ENCODE data around the gene GSTM1.
"Not testable (repeated sequence)": the region's sequence is repeated elsewhere in the genome, so short reads cannot be mapped to it uniquely, and the experiment has no call there.

Gene GSTM1

GRCh38 chr1:109661391-109661790, 26.2 kb upstream of the GSTM1 start:
- DNase-seq: no peak

GRCh38 chr1:109664671-109665070, 22.9 kb upstream of the GSTM1 start:
- no peak for DNase-seq

- DNase-seq: peak; percentile 57
These were observed 20.0 kb upstream of the GSTM1 start, which contains the start of gene GSTM2 for GRCh38 chr1:109667452-109668122. Gene GSTM2 (plus strand): TSS chr1:109668057. CDS start chr1:109668116, 59 bp downstream.

DNA sequence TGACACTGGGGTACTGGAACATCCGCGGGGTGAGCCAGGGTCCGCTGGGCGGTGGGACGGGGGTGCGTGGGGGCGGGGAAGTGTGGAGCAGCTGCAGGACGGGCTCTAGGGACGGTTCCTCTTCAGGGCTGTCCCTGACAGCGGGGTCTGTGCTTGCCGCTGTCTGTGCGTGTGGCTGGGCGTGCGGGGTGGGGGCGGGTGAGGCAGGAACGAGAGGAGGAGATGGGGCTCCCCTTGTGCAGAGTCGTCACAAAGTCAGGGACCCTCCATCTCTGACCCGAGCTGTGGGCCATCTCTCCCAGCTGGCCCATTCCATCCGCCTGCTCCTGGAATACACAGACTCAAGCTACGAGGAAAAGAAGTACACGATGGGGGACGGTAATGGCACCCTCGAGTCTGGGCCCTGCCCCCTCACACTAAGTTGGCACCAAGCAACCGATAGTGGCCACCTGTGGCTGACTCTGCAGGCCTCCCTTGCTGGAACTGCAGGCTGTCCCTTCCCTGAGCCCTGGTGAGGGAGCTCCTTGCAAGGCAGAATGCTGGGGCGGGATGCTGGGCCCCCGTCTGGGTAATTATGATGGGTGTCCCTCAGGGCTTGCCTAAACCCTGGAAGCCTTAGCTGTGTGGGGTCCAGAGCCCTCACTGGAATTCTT, 19.4 kb upstream of the GSTM1 start:
- DNase-seq: no peak

DNA sequence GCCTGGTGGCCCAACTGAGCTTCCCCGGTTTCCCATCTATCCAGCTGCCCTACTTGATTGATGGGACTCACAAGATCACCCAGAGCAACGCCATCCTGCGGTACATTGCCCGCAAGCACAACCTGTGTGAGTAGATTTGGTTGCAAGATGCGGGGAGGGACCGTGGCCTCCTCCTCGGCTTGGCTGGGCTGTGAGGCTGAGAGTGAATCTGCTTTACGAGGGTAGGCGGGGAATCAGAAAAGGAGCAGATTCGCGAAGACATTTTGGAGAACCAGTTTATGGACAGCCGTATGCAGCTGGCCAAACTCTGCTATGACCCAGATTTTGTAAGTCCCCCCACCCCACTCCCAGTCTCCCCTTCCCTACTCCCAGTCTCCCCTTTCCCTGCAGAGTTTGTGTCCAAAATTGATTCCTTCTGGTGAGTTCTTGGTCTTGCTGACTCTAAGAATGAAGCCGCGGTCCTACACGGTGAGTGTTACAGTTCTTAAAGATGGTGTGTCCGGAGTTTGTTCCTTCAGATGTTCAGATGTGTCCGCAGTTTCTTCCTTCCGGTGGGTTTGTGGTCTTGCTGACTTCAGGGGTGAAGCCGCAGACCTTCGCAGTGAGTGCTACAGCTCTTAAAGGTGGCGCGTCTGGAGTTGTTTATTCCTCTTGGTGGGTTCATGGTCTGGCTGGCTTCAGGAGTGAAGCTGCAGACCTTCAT, 18.2 kb upstream of the GSTM1 start:
- DNase-seq: no peak

GRCh38 chr1:109669949-109670302, 17.7 kb upstream of the GSTM1 start:
- not testable (repeated sequence) for DNase-seq

GRCh38 chr1:109671067-109671466, 16.6 kb upstream of the GSTM1 start:
- DNase-seq: no peak

GRCh38 chr1:109673861-109674260, 13.8 kb upstream of the GSTM1 start:
- not testable (repeated sequence) for DNase-seq

GRCh38 chr1:109676683-109677381, 10.8 kb upstream of the GSTM1 start:
- DNase-seq: not testable (repeated sequence)

DNA sequence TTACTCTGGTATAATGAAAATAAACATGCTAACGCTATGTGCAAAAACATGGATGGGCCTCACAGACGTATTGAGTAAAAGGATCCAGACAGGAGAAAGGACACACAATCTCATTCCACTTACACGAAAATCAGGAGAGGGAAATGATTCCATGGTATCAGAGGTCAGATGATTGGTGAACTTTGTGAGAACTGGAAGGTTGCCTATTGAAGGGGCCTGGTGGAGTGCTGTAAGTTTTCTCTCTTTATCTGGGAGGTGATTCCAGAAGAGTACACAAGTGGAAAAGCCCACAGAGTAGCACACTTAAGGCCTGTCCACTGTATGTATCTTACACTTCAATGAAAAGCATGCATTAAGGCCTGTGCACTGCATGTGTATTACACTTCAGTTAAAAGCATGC, 10.2 kb upstream of the GSTM1 start:
- DNase-seq: no peak

DNA sequence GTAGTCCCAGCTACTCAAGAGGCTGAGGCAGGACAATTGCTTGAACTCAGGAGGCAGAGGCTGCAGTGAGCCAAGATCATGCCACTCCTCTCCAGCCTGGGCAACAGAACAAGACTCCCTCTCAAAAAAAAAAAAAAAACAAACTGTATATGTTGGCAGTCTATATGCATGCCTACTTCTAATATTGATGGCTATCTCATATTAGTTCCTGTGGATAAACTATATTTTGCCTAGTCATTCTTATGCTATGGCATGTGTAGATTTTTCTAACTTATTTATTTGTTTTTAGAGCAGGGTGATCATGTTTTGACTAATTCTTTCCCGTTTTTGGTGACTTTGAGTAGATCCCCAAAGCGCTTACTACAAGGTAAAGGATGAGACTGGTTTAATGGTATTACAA, 9.0 kb upstream of the GSTM1 start:
- not testable (repeated sequence) for DNase-seq

DNA sequence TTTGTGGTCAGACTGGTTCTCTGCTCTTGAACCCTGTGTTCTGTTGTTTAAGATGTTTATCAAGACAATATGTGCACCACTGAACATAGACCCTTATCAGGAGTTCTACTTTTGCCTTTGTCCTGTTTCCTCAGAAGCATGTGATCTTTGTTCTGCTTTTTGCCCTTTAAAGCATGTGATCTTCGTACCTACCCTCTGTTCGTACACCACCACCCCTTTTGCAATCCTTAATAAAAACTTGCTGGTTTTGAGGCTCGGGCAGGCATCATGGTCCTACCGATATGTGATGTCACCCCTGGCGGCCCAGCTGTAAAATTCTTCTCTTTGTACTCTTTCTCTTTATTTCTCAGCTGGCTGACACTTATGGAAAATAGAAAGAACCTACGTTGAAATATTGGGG, 2.8 kb upstream of the GSTM1 start:
- DNase-seq: not testable (repeated sequence)

- DNase-seq: not testable (repeated sequence)
These were observed 2.2 kb upstream of the GSTM1 start for GRCh38 chr1:109685399-109685798.

DNA sequence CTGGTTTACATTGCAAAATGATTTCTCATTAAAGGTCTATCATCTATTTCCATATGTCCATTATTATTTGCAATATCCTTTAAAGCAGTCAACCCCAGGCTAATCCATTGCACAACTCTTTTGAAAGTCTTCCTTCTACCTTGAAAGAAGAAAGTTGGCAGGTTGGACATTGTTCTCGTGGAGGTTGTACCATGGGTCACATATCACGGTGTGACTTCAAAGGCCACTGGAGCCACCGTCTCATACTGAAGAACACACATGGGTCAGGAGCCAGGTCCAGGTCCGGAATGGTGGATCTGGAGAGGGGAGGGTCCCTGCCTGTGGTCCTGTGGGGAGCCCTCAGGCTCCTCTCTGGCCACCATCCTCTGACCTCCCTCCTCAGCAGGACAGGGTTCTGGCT, 1.7 kb upstream of the GSTM1 start:
- DNase-seq: not testable (repeated sequence)

DNA sequence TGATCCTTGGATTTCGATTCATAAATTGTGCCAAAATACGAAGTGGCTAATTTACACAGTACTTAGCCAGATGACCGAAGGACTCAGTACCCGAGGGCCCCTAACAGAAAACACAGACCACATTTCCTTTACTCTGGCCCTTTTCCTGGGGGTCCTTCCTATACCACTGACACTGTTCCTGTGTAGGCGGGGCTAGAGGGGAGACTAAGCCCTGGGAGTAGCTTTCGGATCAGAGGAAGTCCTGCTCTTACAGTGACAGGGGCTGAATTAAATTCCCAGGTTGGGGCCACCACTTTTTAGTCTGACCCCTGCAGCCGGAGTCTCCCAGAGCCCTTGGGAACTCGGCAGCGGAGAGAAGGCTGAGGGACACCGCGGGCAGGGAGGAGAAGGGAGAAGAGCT, 508 bp upstream of the GSTM1 start:
- not testable (repeated sequence) for DNase-seq

GRCh38 chr1:109689844-109690405, 2.3 kb downstream of the GSTM1 start:
- DNase-seq: no peak

DNA sequence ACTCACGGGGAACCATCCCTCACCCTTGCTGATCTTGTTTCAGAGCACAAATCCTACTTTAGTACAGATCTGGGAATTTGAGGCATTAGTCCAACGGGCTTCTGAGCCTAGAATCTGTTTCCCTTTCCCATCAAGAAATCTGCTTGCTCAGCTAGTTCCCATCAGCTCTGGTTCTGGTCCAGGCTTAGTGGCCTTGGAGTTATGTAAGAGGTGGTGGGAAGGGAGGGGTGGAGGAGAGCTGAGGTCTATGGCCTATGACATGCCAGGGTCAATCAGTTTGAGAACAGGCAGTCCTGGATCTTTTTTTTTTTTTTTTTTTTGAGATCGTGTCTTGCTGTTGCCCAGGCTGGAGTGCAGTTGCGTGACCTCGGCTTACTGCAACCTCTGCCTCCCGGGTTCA, 4.1 kb downstream of the GSTM1 start:
- DNase-seq: no peak

DNA sequence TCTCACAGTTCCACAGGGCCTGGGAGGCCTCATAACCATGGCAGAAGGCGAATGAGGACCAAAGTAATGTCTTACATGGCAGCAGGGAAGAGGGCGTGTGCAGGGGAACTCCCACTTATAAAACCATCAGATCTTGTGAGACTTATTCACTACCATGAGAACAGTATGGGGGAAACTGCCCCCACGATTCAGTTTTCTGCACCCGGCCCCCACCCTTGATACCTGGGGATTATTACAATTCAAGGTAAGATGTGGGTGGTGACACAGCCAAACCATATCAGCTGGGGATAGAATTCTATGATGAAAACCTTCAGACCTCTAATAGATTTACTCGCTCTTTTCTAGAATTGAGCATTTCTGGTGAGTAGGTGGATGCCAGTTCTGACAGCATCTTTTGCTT, 6.8 kb downstream of the GSTM1 start:
- not testable (repeated sequence) for DNase-seq

GRCh38 chr1:109695138-109695537, 7.5 kb downstream of the GSTM1 start:
- DNase-seq: not testable (repeated sequence)

GRCh38 chr1:109697066-109697465, 9.4 kb downstream of the GSTM1 start:
- no peak for DNase-seq

DNA sequence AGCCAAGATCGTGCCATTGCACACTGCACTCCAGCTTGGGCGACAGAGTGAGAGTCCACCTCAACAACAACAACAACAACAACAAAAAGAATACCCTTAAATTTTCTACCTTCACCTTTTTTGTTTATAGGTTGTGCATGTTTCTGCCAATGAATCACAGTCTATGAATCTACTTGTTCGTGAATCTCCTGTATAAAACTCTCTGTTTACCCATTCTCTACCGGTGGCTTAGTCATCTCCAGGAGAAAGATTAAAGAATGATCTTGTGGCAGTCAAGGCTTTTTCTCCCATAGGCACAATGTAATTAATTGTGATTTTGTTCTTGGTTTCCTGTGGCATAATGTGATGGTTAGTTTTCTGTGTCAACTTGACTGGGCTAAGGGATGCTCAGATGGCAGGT, 10.2 kb downstream of the GSTM1 start:
- DNase-seq: not testable (repeated sequence)

DNA sequence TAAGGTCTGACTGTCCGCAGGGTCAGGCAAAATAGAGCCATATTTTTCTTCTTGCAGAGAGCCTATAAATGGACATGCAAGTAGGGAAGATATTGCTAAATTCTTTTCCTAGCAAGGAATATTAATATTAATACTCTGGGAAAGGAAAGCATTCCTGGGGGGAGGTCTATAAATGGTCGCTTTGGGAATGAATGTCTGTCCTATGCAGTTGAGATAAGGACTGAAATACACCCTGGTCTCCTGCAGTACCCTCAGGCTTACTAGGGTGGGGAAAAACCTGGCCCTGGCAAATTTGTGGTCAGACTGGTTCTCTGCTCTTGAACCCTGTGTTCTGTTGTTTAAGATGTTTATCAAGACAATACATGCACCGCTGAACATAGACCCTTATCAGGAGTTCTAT, 15.3 kb downstream of the GSTM1 start:
- not testable (repeated sequence) for DNase-seq

DNA sequence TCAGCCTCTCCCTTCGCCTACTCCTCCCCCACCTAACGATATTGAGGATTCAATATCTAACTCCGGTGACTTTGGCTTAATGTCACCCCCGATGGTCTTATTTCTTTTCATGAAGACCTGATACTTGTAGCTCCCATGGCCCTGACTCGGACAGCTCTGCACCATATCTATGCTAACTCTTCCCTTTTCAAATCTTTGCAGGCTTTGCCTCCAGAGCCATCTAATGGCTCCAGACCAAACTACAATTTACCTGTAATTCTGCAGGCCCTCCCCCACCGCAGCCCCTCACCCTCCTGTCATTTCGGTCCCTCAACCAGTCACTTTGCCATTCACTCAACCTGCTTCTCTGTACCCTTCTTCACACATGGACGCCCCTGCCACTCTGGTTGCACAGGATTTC, 16.6 kb downstream of the GSTM1 start:
- no peak for DNase-seq

Data from NCI-H1694 treated with DMSO at 0.1 percent for 48 hours (cell line).